ENCODE data around the gene ANXA6.

The ANXA6 gene

GRCh38 chr5:151060742-151061141, 96.8 kb downstream of the ANXA6 start:
- DNase-seq (no peak), ATAC-seq (no peak)
- peaks cover 82% of the 10 kb centered on the region for H3K4me1 Mint-ChIP-seq
- H3K36me3 Mint-ChIP-seq (ENCODE audit: low read depth): peaks cover 67% of the 10 kb centered on the region
- peak overlapping the region; percentile 69 for H3K27ac Mint-ChIP-seq
- H3K4me3 Mint-ChIP-seq: no peak overlapping the region
- H3K9me3 Mint-ChIP-seq: no peaks in the 10 kb centered on the region
- H3K27me3 Mint-ChIP-seq: no peaks in the 10 kb centered on the region

- Mint-ChIP-seq H3K36me3 (ENCODE audit: low read depth) (peaks cover 80% of the 10 kb centered on the region), H3K9me3 (no peaks in the 10 kb centered on the region), H3K27me3 (no peaks in the 10 kb centered on the region), H3K27ac (peak overlapping the region; percentile 89), H3K4me1 (peaks cover 66% of the 10 kb centered on the region), H3K4me3 (peak overlapping the region; percentile 53)
- no peak for DNase-seq
- ATAC-seq: no peak
These were observed 98.6 kb downstream of the ANXA6 start for GRCh38 chr5:151058891-151059489.

GRCh38 chr5:151058301-151058700, 99.3 kb downstream of the ANXA6 start:
- Mint-ChIP-seq H3K27ac (peak overlapping the region; percentile 31), H3K4me3 (no peak overlapping the region), H3K27me3 (no peaks in the 10 kb centered on the region), H3K36me3 (ENCODE audit: low read depth) (peaks cover 78% of the 10 kb centered on the region), H3K4me1 (peaks cover 59% of the 10 kb centered on the region), H3K9me3 (no peaks in the 10 kb centered on the region)
- no peak for ATAC-seq
- no peak for DNase-seq

- Mint-ChIP-seq H3K4me1 (peaks cover 50% of the 10 kb centered on the region), H3K27ac (peak overlapping the region; percentile 18), H3K9me3 (no peaks in the 10 kb centered on the region), H3K4me3 (no peak overlapping the region), H3K36me3 (ENCODE audit: low read depth) (peaks cover 64% of the 10 kb centered on the region), H3K27me3 (no peaks in the 10 kb centered on the region)
- DNase-seq (no peak), ATAC-seq (no peak)
These were observed 100.9 kb downstream of the ANXA6 start for GRCh38 chr5:151056379-151057325.

GRCh38 chr5:151055336-151055735, 102.2 kb downstream of the ANXA6 start:
- H3K27me3 Mint-ChIP-seq: no peaks in the 10 kb centered on the region
- ATAC-seq (no peak), DNase-seq (no peak)
- H3K4me1 Mint-ChIP-seq: peaks cover 39% of the 10 kb centered on the region
- peaks cover 59% of the 10 kb centered on the region for H3K36me3 Mint-ChIP-seq (ENCODE audit: low read depth)
- H3K27ac Mint-ChIP-seq: no peak overlapping the region
- no peaks in the 10 kb centered on the region for H3K9me3 Mint-ChIP-seq
- no peak overlapping the region for H3K4me3 Mint-ChIP-seq

GRCh38 chr5:151054709-151055108, 102.9 kb downstream of the ANXA6 start:
- no peak overlapping the region for H3K27ac Mint-ChIP-seq
- peaks cover 60% of the 10 kb centered on the region for H3K36me3 Mint-ChIP-seq (ENCODE audit: low read depth)
- DNase-seq (no peak), ATAC-seq (no peak)
- no peaks in the 10 kb centered on the region for H3K27me3 Mint-ChIP-seq
- H3K4me1 Mint-ChIP-seq: peaks cover 33% of the 10 kb centered on the region
- no peak overlapping the region for H3K4me3 Mint-ChIP-seq
- no peaks in the 10 kb centered on the region for H3K9me3 Mint-ChIP-seq

- Mint-ChIP-seq H3K27me3 (no peaks in the 10 kb centered on the region), H3K36me3 (ENCODE audit: low read depth) (peaks cover 59% of the 10 kb centered on the region), H3K27ac (peak overlapping the region; percentile 71), H3K9me3 (no peaks in the 10 kb centered on the region), H3K4me1 (peaks cover 25% of the 10 kb centered on the region), H3K4me3 (no peak overlapping the region)
- DNase-seq (no peak), ATAC-seq (no peak)
These were observed 103.7 kb downstream of the ANXA6 start for GRCh38 chr5:151053796-151054462.

- no peak for DNase-seq
- ATAC-seq: no peak
- Mint-ChIP-seq H3K9me3 (no peaks in the 10 kb centered on the region), H3K27me3 (no peaks in the 10 kb centered on the region), H3K4me1 (peaks cover 22% of the 10 kb centered on the region), H3K27ac (no peak overlapping the region), H3K4me3 (no peak overlapping the region), H3K36me3 (ENCODE audit: low read depth) (peaks cover 58% of the 10 kb centered on the region)
These were observed 104.7 kb downstream of the ANXA6 start for GRCh38 chr5:151052836-151053235.

- Mint-ChIP-seq H3K4me1 (peaks cover 20% of the 10 kb centered on the region), H3K27ac (peak overlapping the region; percentile 37), H3K9me3 (no peaks in the 10 kb centered on the region), H3K27me3 (no peaks in the 10 kb centered on the region), H3K4me3 (no peak overlapping the region), H3K36me3 (ENCODE audit: low read depth) (peaks cover 62% of the 10 kb centered on the region)
- no peak for DNase-seq
- no peak for ATAC-seq
These were observed 105.5 kb downstream of the ANXA6 start for GRCh38 chr5:151051931-151052608.

GRCh38 chr5:151051066-151051930, 106.3 kb downstream of the ANXA6 start:
- peak; percentile 80 for DNase-seq
- Mint-ChIP-seq H3K9me3 (no peaks in the 10 kb centered on the region), H3K27me3 (no peaks in the 10 kb centered on the region), H3K4me3 (no peak overlapping the region), H3K4me1 (peaks cover 14% of the 10 kb centered on the region), H3K36me3 (ENCODE audit: low read depth) (peaks cover 60% of the 10 kb centered on the region), H3K27ac (peak overlapping the region; percentile 37)
- peak; percentile 75 for ATAC-seq
